ENCODE results near the gene CPEB2.

DNA sequence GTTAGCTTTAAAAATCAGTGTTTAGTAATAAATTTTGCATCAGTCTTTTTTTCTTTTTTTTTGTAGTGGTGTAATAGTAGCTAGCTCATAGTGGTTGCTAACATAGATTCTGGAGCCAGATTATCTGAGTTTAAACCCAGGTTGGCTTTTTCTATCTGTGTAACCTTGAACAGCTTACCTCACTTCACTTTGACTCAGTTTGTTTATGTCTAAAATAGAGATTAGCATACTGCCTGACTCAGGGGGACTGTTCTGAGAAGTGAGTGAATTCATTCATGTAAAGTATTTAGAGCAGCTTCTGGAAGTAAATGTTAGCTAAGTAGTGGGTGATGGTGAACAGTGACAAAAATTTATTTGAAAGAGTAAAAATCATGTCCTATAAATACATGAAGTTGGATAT, 32.9 kb downstream of the CPEB2 start:
- TF ChIP-seq SIN3A (IDR thresholded peaks at IDR 0.05; ENCODE audit: borderline replicate concordance, insufficient read depth, low read length) (no peak), POLR2AphosphoS5 (IDR thresholded peaks at IDR 0.05; ENCODE audit: low read depth, low read length) (no peak)

Data from PFSK-1 (cell line).